ENCODE measurements around the gene FUBP1.

DNA sequence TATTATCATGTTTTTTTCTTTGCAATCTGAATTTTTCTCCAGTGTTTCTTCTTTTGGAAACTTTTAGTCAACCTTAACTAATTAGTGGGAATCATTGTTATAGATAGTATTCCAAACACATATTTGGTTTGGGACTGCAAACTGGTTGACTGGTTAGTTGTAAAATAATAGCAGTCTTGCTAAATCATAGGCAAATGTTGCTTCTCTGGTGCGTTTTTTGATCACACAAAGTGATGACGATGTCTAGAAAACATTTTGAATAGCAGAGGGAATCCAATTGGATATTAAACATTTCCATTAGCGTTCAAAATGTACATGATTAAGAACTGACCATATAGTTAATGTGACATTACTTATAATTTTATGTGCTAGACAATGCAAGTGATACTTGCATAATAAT, 30.4 kb upstream of the FUBP1 start:
- TF ChIP-seq POLR2A (IDR thresholded peaks at IDR 0.05) (no peak), POLR2AphosphoS5 (IDR thresholded peaks at IDR 0.05) (no peak)
- TF ChIP-seq, protein P1, sequence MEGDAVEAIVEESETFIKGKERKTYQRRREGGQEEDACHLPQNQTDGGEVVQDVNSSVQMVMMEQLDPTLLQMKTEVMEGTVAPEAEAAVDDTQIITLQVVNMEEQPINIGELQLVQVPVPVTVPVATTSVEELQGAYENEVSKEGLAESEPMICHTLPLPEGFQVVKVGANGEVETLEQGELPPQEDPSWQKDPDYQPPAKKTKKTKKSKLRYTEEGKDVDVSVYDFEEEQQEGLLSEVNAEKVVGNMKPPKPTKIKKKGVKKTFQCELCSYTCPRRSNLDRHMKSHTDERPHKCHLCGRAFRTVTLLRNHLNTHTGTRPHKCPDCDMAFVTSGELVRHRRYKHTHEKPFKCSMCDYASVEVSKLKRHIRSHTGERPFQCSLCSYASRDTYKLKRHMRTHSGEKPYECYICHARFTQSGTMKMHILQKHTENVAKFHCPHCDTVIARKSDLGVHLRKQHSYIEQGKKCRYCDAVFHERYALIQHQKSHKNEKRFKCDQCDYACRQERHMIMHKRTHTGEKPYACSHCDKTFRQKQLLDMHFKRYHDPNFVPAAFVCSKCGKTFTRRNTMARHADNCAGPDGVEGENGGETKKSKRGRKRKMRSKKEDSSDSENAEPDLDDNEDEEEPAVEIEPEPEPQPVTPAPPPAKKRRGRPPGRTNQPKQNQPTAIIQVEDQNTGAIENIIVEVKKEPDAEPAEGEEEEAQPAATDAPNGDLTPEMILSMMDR (IDR thresholded peaks at IDR 0.05) = no peak

All from transverse colon (tissue), 4 donors.